HCEC 1CT (cell line): ENCODE measurements around the gene GRB14.

ENCODE experiments used
- DNase-seq: peaks from one replicate; pipeline ENCODE4 v3.0.0-alpha.2; 2017

GRB14 gene

GRCh38 chr2:164613321-164613982 is 7.8 kb downstream of the GRB14 start:
- no peak for DNase-seq

- peak; percentile 27 for DNase-seq
These were observed 11.5 kb downstream of the GRB14 start for GRCh38 chr2:164609790-164610189.

GRCh38 chr2:164606557-164606956 is 14.7 kb downstream of the GRB14 start:
- peak; percentile 55 for DNase-seq

- no peak for DNase-seq
These were observed 16.0 kb downstream of the GRB14 start for GRCh38 chr2:164605295-164605694.

- no peak for DNase-seq
These were observed 20.5 kb downstream of the GRB14 start for GRCh38 chr2:164600763-164601162.

GRCh38 chr2:164599954-164600589 is 21.2 kb downstream of the GRB14 start:
- peak; percentile 71 for DNase-seq

GRCh38 chr2:164597983-164598382 is 23.3 kb downstream of the GRB14 start:
- DNase-seq, result no peak

GRCh38 chr2:164595031-164595430 is 26.3 kb downstream of the GRB14 start:
- DNase-seq, result peak; percentile 22

- DNase-seq, result no peak
These were observed 27.3 kb downstream of the GRB14 start for GRCh38 chr2:164593959-164594358.

GRCh38 chr2:164593541-164593940 is 27.7 kb downstream of the GRB14 start:
- no peak for DNase-seq

- DNase-seq, result peak; percentile 37
These were observed 31.8 kb downstream of the GRB14 start for GRCh38 chr2:164589522-164589921.

GRCh38 chr2:164581050-164581449 is 40.2 kb downstream of the GRB14 start:
- no peak for DNase-seq

- DNase-seq, result no peak
These were observed 46.4 kb downstream of the GRB14 start for GRCh38 chr2:164574931-164575330.

- DNase-seq, result no peak
These were observed 50.8 kb downstream of the GRB14 start for GRCh38 chr2:164570475-164570874.

GRCh38 chr2:164569378-164569777 is 51.9 kb downstream of the GRB14 start:
- no peak for DNase-seq

GRCh38 chr2:164568317-164568716 is 53.0 kb downstream of the GRB14 start:
- DNase-seq, result no peak

GRCh38 chr2:164567335-164567989 is 53.8 kb downstream of the GRB14 start:
- no peak for DNase-seq

- DNase-seq, result no peak
These were observed 55.9 kb downstream of the GRB14 start for GRCh38 chr2:164565359-164565758.

GRCh38 chr2:164562666-164563065 is 58.6 kb downstream of the GRB14 start:
- DNase-seq, result no peak

GRCh38 chr2:164561991-164562390 is 59.3 kb downstream of the GRB14 start:
- DNase-seq, result no peak

GRCh38 chr2:164561416-164561815 is 59.9 kb downstream of the GRB14 start:
- no peak for DNase-seq

GRCh38 chr2:164560902-164561301 is 60.4 kb downstream of the GRB14 start:
- no peak for DNase-seq

GRCh38 chr2:164560181-164560792 is 61.0 kb downstream of the GRB14 start:
- peak; percentile 23 for DNase-seq

GRCh38 chr2:164558450-164558849 is 62.8 kb downstream of the GRB14 start:
- no peak for DNase-seq
